HG03108 (cell line): ENCODE results near the gene DUSP2.
"Not testable (repeated sequence)": the region's sequence is repeated elsewhere in the genome, so short reads cannot be mapped to it uniquely, and the experiment has no call there.

Experiments used
- ATAC-seq: cut with Tn5 transposase; IDR thresholded peaks from one replicate; pipeline ENCODE4 v1.9.1; 2021; ENCODE audit warnings: moderate library complexity; ENCODE audit not compliant: unreplicated experiment

DUSP2 gene

DNA sequence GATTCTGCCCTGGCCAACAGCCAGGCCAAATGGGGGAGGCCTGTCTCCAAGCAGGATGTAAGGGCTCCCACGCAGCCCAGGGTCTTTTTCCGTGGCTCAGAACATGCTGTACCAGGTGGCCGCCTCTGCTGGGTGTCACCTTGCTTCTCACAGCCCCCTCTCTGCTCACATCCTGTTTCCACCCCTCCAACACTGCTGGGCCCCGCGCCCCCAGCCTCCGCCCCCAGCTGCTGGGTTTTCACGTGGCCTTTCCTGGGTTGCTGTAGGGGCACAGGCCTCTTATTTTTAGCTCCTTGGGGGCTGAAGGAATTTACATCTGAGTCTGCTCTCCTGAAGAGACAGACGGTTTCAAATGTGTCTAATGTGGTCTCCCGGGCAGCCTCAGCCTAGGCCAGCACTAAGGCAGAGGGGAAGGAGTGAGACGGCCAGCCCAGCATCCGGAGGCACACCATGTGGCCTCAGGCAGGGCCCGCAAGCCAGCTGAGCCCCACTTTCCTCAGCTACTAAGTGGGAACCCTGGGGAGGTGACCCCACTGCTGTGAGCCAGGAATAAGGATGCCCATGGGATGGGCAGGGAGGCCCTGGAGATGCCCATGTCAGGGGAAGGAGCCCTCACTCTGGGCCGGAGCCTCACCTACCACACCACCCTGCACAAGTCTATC is 18.7 kb upstream of the DUSP2 start:
- peak; percentile 55 for ATAC-seq

- no peak for ATAC-seq
Observed at GRCh38 chr2:96163415-96163767, 18.2 kb upstream of the DUSP2 start.

GRCh38 chr2:96161898-96162297 is 16.7 kb upstream of the DUSP2 start:
- no peak for ATAC-seq

DNA sequence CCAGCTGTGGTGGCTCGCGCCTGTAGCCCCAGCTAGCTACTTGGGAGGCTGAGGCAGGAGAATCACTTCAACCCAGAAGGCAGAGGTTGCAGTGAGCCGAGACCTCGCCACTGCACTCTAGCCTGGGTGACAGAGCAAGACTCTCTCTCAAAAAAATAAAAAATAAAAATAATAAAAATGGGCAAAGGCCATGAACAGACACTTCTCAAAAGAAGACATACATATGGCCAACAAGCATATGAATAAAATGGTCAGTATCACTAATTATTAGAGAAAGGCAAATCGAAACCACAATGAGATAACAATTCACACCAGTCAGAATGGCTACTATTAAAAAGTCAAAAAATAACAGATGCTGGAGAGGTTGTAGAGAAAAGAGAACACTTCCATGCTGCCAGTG is 15.1 kb upstream of the DUSP2 start:
- ATAC-seq: not testable (repeated sequence)

DNA sequence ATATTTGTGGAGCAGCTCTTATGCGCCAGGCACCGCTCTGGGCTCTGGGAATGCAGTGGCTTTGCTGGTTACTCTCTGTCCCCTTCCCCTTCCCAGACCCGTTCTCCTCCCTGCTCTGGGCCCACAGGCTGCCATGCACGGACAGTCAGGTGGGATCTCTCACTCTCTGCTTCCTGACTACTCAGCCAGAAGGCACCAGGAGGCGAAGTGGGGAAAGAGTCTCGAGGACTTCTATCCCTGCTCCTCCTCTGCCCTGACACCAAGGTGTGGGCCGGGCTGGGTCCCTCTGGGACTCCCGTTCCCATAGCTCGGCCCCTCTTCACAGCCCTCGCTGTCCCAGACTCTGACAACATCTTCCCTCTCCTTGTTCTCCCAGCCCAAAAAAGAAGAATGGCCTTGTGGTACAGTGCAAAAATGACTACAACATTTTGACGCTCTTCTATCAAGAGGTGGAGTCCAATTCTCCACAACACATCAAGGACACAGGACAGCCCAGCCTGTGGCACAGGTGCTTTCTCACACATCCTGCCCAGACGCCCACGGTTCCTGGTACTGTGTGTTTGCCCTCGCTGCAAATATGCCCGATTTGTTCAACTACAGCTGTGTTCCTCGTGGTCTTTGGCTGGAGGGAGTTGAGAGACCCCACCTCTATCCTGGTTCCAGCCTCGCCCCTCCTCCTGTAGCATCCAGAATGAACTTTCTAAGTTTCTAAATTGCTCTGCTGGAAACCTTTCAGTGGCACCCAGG is 14.0 kb upstream of the DUSP2 start:
- no peak for ATAC-seq

DNA sequence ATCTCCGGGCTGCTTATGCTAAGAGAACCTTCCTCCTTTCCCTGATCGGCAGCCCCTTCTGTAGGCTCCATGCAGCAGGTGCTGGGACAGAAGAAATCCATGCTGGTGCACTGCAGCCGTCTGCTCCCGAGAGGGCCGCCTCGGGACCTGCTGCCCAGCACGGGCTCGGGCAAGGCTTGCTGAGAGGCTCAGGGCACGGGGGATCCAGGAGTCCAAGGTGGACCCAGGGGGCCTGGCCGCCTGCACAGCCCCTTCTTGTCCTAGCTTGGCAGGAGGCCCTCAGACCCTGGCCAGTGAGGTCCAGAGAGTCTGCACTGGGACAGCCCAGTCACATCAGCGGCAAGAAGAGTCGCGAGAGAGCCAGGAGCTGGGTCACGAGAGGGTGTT is 13.3 kb upstream of the DUSP2 start:
- ATAC-seq: no peak

GRCh38 chr2:96157649-96158553 is 12.7 kb upstream of the DUSP2 start:
- peak; percentile 52 for ATAC-seq

GRCh38 chr2:96156926-96157648 is 11.8 kb upstream of the DUSP2 start:
- peak; percentile 31 for ATAC-seq

DNA sequence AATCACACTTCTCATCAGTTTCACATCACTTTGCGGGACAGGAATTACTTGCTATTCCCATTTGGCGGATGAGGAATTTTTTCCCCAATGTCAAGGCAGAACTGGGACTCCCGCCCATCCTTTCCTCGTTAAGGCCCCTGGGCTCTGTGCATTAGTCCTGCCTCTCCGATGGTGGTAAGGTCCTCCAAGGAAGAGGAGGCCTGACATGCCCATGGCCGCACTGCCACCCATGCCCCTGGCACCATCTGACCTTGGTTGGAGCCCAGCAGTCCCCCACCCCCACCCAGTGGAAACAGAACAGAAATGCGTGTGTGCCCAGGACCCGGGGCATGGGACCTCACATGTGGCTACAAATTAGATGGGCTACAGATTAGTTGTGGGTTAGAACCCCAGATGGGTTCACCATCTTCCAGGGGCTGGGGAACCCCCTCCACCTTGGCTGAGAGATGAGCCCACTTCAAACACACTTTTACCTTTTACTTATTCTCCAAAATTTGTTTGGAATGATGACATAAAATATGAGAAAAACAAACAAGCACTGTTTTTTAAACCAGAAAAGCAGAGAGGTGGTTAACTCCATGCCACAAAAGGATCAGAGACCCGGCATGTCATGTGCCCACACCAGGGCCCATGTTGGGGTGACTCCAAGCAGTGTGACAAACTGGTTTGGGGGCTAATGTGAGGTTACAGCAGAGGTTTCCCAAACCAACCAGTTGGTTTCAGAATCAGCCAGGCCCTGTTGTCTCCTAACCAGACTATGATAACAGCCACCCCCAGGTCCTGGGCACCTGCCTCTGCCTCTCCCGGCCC is 11.0 kb upstream of the DUSP2 start:
- ATAC-seq: no peak

DNA sequence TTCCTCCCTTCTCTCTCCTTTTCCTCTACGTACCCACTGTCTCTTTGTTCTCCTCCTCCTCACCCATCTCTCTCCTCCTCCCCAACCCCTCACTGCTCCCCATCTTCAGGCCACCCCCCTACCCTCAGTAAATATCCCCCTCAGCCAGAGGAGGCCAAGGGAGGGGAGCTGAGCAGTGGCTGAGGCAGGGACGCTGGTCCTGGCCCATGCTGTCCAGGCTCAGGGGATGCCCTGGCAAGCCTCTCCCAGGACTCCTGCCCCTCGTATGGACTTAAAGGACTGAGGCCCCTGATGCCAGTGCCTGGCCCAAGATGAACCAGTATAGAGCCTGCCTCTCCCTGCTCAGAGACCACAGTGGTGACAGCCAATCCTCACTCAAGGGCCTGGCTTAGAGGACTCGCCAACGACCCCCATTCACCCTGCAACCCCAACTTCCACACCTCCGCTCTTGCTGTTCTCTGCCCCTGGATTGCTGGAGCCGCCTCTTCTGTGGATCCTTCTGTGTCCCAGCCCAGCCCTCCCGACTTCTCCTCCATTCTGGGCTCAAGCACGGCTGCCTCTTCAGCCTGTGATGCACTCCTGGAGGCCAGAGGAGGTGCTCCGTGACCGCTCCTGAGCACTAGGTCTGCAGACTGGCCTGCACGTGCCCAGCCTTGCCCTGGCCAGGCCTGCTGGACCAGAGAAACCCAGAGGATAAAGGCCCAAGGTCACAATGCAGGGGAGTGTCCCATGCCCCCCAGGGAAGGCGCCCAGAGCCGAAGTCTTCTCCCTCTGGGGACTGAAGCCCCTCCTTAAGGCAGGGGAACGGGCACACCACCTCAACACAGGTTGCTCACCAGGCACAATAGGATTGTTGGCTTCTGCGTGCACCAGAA is 9.5 kb upstream of the DUSP2 start:
- no peak for ATAC-seq

GRCh38 chr2:96153991-96154431 is 8.8 kb upstream of the DUSP2 start:
- no peak for ATAC-seq

DNA sequence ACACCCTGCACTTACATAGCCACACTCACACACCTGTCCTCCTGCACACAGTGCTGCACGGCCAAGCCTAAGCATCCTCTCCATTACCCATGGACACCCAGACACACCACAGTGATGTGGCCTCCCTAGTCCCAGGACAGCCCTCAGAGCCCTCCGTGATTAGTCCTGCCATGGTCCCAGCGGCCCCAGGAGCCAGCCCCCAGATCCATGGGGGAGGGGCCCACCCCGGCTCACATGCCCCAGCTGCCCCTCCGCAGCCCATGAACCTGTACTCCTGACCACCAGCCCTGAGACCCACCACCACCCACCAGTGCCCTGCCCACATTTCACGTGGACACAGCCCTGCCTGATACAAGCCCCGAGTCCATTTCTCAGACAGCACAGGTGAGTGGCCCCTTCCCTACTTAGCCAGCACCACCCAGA is 8.1 kb upstream of the DUSP2 start:
- ATAC-seq: no peak

- no peak for ATAC-seq
Observed at GRCh38 chr2:96152304-96153161, 7.3 kb upstream of the DUSP2 start.

DNA sequence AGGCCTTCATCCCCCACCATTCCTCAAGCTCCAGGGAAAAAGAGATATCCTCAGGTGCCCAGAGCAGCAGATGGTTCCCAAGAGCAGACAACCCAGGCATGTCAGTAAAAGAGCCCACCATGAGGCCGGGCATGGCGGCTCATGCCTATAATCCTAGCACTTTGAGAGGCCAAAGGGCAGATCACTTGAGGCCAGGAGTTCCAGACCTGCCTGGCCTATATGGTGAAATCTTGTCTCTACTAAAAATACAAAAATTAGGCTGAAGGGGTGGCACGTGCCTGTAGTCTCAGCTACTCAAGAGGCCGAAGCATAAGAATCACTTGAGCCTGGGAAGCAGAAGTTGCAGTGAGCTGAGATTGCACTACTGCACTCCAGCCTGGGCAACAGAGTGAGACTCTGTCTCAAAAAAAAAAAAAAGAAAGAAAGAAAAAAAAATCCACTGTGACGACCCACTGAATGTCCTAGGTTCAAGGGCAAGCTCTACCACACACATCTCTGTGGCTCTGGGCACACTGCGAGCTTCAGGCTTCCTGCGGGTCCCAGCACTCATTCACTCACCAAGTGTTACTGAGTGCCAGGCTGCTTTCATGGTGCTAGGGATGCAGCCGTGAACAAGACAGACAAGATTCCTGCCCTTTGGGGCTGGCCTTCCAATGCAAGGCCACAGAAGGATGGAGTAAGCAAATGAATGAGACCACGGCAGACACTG is 6.5 kb upstream of the DUSP2 start:
- ATAC-seq: no peak

- ATAC-seq: no peak
Observed at GRCh38 chr2:96150791-96151594, 5.8 kb upstream of the DUSP2 start.

DNA sequence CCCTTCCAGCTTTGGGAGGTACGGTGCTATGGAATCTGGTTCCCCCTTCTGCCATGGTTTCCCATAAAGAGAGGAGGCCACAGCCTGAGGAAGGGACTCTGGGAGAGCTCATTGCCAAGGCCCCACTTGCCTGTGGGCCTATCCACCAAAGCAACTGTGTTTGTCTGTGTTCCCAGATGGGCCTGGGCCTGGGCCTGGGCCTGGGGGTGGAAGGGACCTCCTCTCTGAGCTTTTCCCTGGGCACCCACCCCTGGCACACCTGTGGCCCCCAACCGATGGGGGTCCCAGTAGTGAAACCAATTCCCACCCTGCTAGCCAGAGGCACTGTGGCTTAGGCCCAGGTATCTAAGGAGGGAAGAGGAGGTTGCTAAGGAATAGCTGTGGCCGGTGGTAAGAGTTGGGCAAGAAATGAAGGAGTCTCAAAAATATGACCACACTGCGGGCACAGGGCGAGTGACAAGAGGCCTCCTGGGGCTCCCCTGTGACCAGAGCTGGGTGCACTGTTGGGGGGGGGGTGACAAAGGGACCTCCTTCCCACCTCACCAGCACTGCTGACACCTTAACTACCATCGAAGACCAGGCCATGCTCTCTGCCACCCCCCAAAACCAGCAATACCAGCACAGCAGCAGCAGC is 4.9 kb upstream of the DUSP2 start:
- no peak for ATAC-seq
